ENCODE measurements around the gene SEMA6C.

- TF ChIP-seq CTCF (IDR thresholded peaks at IDR 0.05; ENCODE audit: low read depth, low read length) (no peak), EZH2phosphoT487 (IDR thresholded peaks at IDR 0.05; ENCODE audit: low read depth) (no peak)
Measured at GRCh38 chr1:151130987-151131586, 15.3 kb downstream of the SEMA6C start.

All from OCI-LY3 (cell line).